H1 (cell line): ENCODE measurements around the gene FBXO8. TPM values are rescaled to one million over a fixed set of nuclear protein-coding genes. Genes with fewer than 3 reads are reported as not detected.

Experiments used
- CTCF ChIA-PET: fragments of 300-600 bp; sonication (Branson Sonifier 250); formaldehyde crosslinking; loops from one replicate; lab custom pipeline; 2021; ENCODE audit not compliant: partially characterized antibody; lab: Charles Lee
- POLR2A ChIA-PET: fragments of 300-600 bp; sonication (Branson Sonifier 250); formaldehyde crosslinking; loops from one replicate; lab custom pipeline; 2021; ENCODE audit warnings: inconsistent platforms; ENCODE audit not compliant: partially characterized antibody; lab: Charles Lee
- DNase-seq, 2 experiments: peaks; one replicate each; pipeline versions ENCODE4 v3.0.0 to v3.0.0-alpha.2; 2010 to 2022; ENCODE audit warnings: low spot score in 2 of 2, low read depth in 1 of 2, mixed read lengths in 1 of 2
- FAIRE-seq: peaks from 2 replicates; lab custom pipeline; 2011; peaks lifted over from hg19 to GRCh38; lab: Jason Lieb, UNC
- H2AFZ ChIP-seq: 2 replicates; pipeline ENCODE4 v1.8.1; 2012; ENCODE audit warnings: low read length, inconsistent platforms
- H2AK5ac ChIP-seq: 2 replicates; pipeline ENCODE4 v1.6.1; 2013; ENCODE audit warnings: low read depth, low read length
- H2BK120ac ChIP-seq: replicated peaks from 2 replicates; pipeline ENCODE3; 2013; ENCODE audit warnings: low read depth, low read length, inconsistent platforms
- H2BK12ac ChIP-seq: 2 replicates; pipeline ENCODE4 v1.6.1; 2013; ENCODE audit warnings: low read depth, low read length
- H2BK15ac ChIP-seq: 2 replicates; pipeline ENCODE4 v1.6.1; 2013; ENCODE audit warnings: low read length
- H2BK20ac ChIP-seq: 2 replicates; pipeline ENCODE4 v1.6.1; 2013; ENCODE audit warnings: low read length
- H2BK5ac ChIP-seq: 2 replicates; pipeline ENCODE4 v1.6.1; 2013; ENCODE audit warnings: low read depth, low read length
- H3K14ac ChIP-seq: 2 replicates; pipeline ENCODE4 v1.6.1; 2013; ENCODE audit warnings: inconsistent platforms; ENCODE audit not compliant: insufficient read length
- H3K18ac ChIP-seq: 2 replicates; pipeline ENCODE4 v1.6.1; 2013; ENCODE audit warnings: low read length; ENCODE audit errors: extremely low read depth
- H3K23ac ChIP-seq: 2 replicates; pipeline ENCODE4 v1.6.1; 2013; ENCODE audit warnings: inconsistent platforms; ENCODE audit not compliant: insufficient read length
- H3K23me2 ChIP-seq: 2 replicates; pipeline ENCODE4 v1.6.1; 2013; ENCODE audit warnings: low read depth, low read length
- H3K27ac ChIP-seq: 2 replicates; pipeline ENCODE4 v1.6.1; 2011; ENCODE audit warnings: low read depth, low read length, inconsistent platforms
- H3K27me3 ChIP-seq, 4 experiments: replicated peaks in 1 of 4; 1 replicate in 1 of 4; 2 replicates in 3 of 4; pipeline versions ENCODE4 v1.6.1 to v1.8.1; 2011 to 2013; ENCODE audit warnings: low read length in 3 of 4, mild to moderate bottlenecking in 3 of 4, inconsistent platforms in 2 of 4, mixed read lengths in 2 of 4, moderate library complexity in 1 of 4; ENCODE audit not compliant: control insufficient read depth in 3 of 4, insufficient read depth in 3 of 4; ENCODE audit errors: extremely low read depth in 1 of 4
- H3K36me3 ChIP-seq, 4 experiments: 2 replicates each; pipeline versions ENCODE4 v1.6.1 to v1.8.1; 2011 to 2013; ENCODE audit warnings: mild to moderate bottlenecking in 4 of 4, low read length in 3 of 4, moderate library complexity in 2 of 4, control low read depth in 1 of 4, inconsistent platforms in 1 of 4; ENCODE audit not compliant: insufficient read depth in 4 of 4, control insufficient read depth in 2 of 4
- H3K4ac ChIP-seq: replicated peaks from 2 replicates; pipeline ENCODE3; 2013; ENCODE audit warnings: low read length, low read depth, mixed read lengths, inconsistent platforms; ENCODE audit not compliant: insufficient read length
- H3K4me1 ChIP-seq, 4 experiments: replicated peaks in 1 of 4; 1 replicate in 1 of 4; 2 replicates in 3 of 4; pipeline versions ENCODE4 v1.6.1 to v1.8.1; 2011 to 2013; ENCODE audit warnings: low read length in 3 of 4, inconsistent platforms in 2 of 4, mixed read lengths in 1 of 4; ENCODE audit not compliant: insufficient read depth in 4 of 4, control insufficient read depth in 3 of 4
- H3K4me2 ChIP-seq, 2 experiments: 2 replicates each; pipeline versions ENCODE4 v1.6.1 to v1.8.1; 2011 to 2013; ENCODE audit warnings: low read depth in 2 of 2, low read length in 2 of 2, control low read depth in 1 of 2, inconsistent platforms in 1 of 2, mild to moderate bottlenecking in 1 of 2; ENCODE audit not compliant: insufficient read depth in 1 of 2
- H3K4me3 ChIP-seq, 4 experiments: fragments of 200-600, 300-600 bp in 1 of 4; sonication (generic), shearing (Covaris generic), sonication (Bioruptor Twin) in 1 of 4; 2 replicates each; pipeline versions ENCODE4 v1.5.1 to v1.8.1; 2011 to 2016; ENCODE audit warnings: low read length in 4 of 4, low read depth in 3 of 4, control low read depth in 2 of 4, inconsistent platforms in 2 of 4, mild to moderate bottlenecking in 2 of 4, mixed read lengths in 1 of 4, moderate library complexity in 1 of 4; ENCODE audit not compliant: insufficient read depth in 2 of 4; ENCODE audit errors: extremely low read depth in 1 of 4
- H3K56ac ChIP-seq: replicated peaks from 2 replicates; pipeline ENCODE3; 2013; ENCODE audit warnings: low read depth, mild to moderate bottlenecking, mixed read lengths, low read length, inconsistent platforms; ENCODE audit not compliant: insufficient read length
- H3K79me1 ChIP-seq: 2 replicates; pipeline ENCODE4 v1.6.1; 2013; ENCODE audit warnings: low read depth, low read length, control low read depth
- H3K79me2 ChIP-seq, 2 experiments: 2 replicates each; pipeline versions ENCODE4 v1.6.1 to v1.8.1; 2012 to 2013; ENCODE audit warnings: low read length in 2 of 2, mild to moderate bottlenecking in 2 of 2, inconsistent platforms in 1 of 2; ENCODE audit not compliant: insufficient read depth in 2 of 2, control insufficient read depth in 1 of 2
- H3K9ac ChIP-seq, 4 experiments: replicated peaks in 1 of 4; 1 replicate in 1 of 4; 2 replicates in 3 of 4; pipeline versions ENCODE4 v1.6.1 to v1.8.1; 2011 to 2013; ENCODE audit warnings: low read depth in 3 of 4, low read length in 3 of 4, control low read depth in 2 of 4, mild to moderate bottlenecking in 2 of 4, moderate library complexity in 2 of 4, inconsistent platforms in 1 of 4; ENCODE audit errors: extremely low read depth in 1 of 4
- H3K9me3 ChIP-seq, 2 experiments: 2 replicates each; pipeline versions ENCODE4 v1.6.1 to v1.8.1; 2012 to 2013; ENCODE audit warnings: mild to moderate bottlenecking in 2 of 2, moderate library complexity in 2 of 2, control low read depth in 1 of 2, inconsistent platforms in 1 of 2, low read depth in 1 of 2, low read length in 1 of 2, mixed read lengths in 1 of 2; ENCODE audit not compliant: insufficient read depth in 2 of 2
- H4K20me1 ChIP-seq, 2 experiments: replicated peaks in 1 of 2; 2 replicates each; pipeline versions ENCODE3 to v1.8.1; 2011 to 2013; ENCODE audit warnings: inconsistent platforms in 2 of 2, low read length in 2 of 2, mild to moderate bottlenecking in 1 of 2; ENCODE audit not compliant: insufficient read depth in 2 of 2, control insufficient read depth in 1 of 2
- H4K5ac ChIP-seq: 2 replicates; pipeline ENCODE4 v1.6.1; 2013; ENCODE audit warnings: low read length, low read depth, mixed read lengths, inconsistent platforms; ENCODE audit not compliant: insufficient read length
- H4K8ac ChIP-seq: 2 replicates; pipeline ENCODE4 v1.8.0; 2013; ENCODE audit warnings: mild to moderate bottlenecking, moderate library complexity, low read length, inconsistent platforms; ENCODE audit not compliant: insufficient read depth; ENCODE audit errors: extremely low read depth
- H4K91ac ChIP-seq: replicated peaks from 2 replicates; pipeline ENCODE3; 2013; ENCODE audit warnings: low read length, mixed read lengths, inconsistent platforms; ENCODE audit not compliant: insufficient read length
- BRCA1 ChIP-seq: IDR thresholded peaks from 2 replicates; pipeline ENCODE4 v1.6.1; 2012; ENCODE audit warnings: low read depth, low read length, improper control_type of control experiment
- CBX5 ChIP-seq: fragments of 300-800, 300-1000 bp; sonication (generic); IDR thresholded peaks from 2 replicates; pipeline ENCODE4 v1.7.1; 2016; ENCODE audit warnings: antibody characterized with exemption, low read length, low read depth
- CEBPB ChIP-seq: IDR thresholded peaks from 2 replicates; pipeline ENCODE4 v1.6.1; 2012; ENCODE audit warnings: low read depth, low read length
- CREB1 ChIP-seq: IDR thresholded peaks from 2 replicates; pipeline ENCODE4 v1.6.1; 2012; ENCODE audit warnings: inconsistent platforms
- EGR1 ChIP-seq: IDR thresholded peaks from 2 replicates; pipeline ENCODE4 v1.6.1; 2011; ENCODE audit warnings: low read depth, low read length, borderline replicate concordance
- KDM5A ChIP-seq: fragments of 200-600 bp; IDR thresholded peaks from 2 replicates; pipeline ENCODE4 v1.7.1; 2012; ENCODE audit warnings: mild to moderate bottlenecking, low read length, inconsistent platforms, mixed read lengths
- RAD21 ChIP-seq, 2 experiments: IDR thresholded peaks in 1 of 2; conservative IDR thresholded peaks in 1 of 2; 2 replicates each; pipeline ENCODE4 v1.6.1; 2011; ENCODE audit warnings: low read depth in 2 of 2, low read length in 2 of 2, improper control_type of control experiment in 1 of 2, inconsistent platforms in 1 of 2, mild to moderate bottlenecking in 1 of 2, moderate library complexity in 1 of 2
- RXRA ChIP-seq: IDR thresholded peaks from 2 replicates; pipeline ENCODE4 v1.6.1; 2011; ENCODE audit warnings: low read depth, mild to moderate bottlenecking, low read length, moderate library complexity; ENCODE audit not compliant: insufficient read depth
- SP1 ChIP-seq: IDR thresholded peaks from 2 replicates; pipeline ENCODE4 v1.6.1; 2011; ENCODE audit warnings: low read depth, low read length
- SP2 ChIP-seq: IDR thresholded peaks from 2 replicates; pipeline ENCODE4 v1.6.1; 2012; ENCODE audit warnings: mild to moderate bottlenecking, low read length, inconsistent platforms
- SUZ12 ChIP-seq: fragments of 200-600 bp; sonication (generic); IDR thresholded peaks from 2 replicates; pipeline ENCODE4 v1.6.1; 2012; ENCODE audit warnings: mild to moderate bottlenecking, inconsistent platforms, low read length, moderate library complexity, mixed read lengths
- WGBS, 2 experiments: shearing (Covaris generic) in 1 of 2; methylation state at CpG; one replicate each; pipeline versions ENCODE4 v1.1.6 to v1.1.7; 2013 to 2015; ENCODE audit warnings: low lambda C conversion rate in 2 of 2, mixed read lengths in 2 of 2, inconsistent platforms in 1 of 2, low coverage in 1 of 2, missing lambda C conversion rate in 1 of 2; ENCODE audit not compliant: insufficient replicate concordance in 2 of 2, insufficient coverage in 1 of 2, insufficient read length in 1 of 2; ENCODE audit errors: extremely low coverage in 1 of 2, missing lambda C conversion rate in 1 of 2; 5-methylcytosine and 5-hydroxymethylcytosine counted together
- polyA plus RNA-seq, 7 experiments: library from polyadenylated mRNA; depleted of rRNA in 3 of 7; stranded (reverse) in 5 of 7; unstranded in 2 of 7; fragments of >200 nt in 5 of 7; fragments of 200-250 nt in 2 of 7; gene quantifications; 1 replicate in 5 of 7; 2 replicates in 1 of 7; 4 replicates in 1 of 7; pipeline versions ENCODE4 v1.2.1 to v1.2.3, GENCODE V29; 2011 to 2013; ENCODE audit warnings: missing spikeins in 2 of 7, mixed read lengths in 2 of 7
- total RNA-seq: library from RNA; stranded (reverse); fragmentation: NEBNext Ultra II Directional; extraction: Animal tissue kit (Norgen Biotek cat#: 25700); gene quantifications from 2 replicates; pipeline ENCODE4 v1.2.1, GENCODE V29; 2021
- TF ChIP-seq, protein P1 (sequence below): IDR thresholded peaks from 2 replicates; pipeline ENCODE4 v1.6.1; 2012; ENCODE audit warnings: inconsistent platforms

Gene FBXO8
- total and polyA plus RNA-seq, 2 of the 8 experiments (the other 6 are each of a cell fraction or from before 2014, with no cell fraction given), result 5.1 to 7.5 TPM

DNA sequence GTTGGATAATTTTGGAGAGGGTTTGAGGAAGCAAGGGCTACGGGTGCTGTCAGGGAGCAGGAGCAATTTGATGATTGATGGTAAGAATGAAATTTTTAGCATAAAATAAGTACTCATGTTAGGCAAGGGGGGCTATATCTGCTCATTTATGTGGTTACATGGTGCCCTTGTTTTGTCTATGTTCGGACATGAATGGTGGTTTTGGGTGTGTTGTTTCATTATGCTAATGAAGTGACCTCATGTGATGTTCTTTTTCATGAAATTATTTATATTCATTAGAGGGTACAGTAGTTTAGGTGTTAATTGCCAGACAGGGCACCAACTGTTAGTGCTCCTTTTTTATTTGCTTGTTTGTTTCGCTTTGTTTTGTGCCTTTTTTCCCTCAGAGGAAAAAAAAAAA lies 29.5 kb upstream of the FBXO8 start:
- Histone ChIP-seq H2BK20ac (no peak overlapping the region), H4K20me1 (no peaks in the 10 kb centered on the region), H2BK12ac (no peak overlapping the region), H3K79me1 (no peaks in the 10 kb centered on the region), H3K36me3 (peaks cover 0 to 18% (median 0%) of the 10 kb centered on the region in 4 experiments; a peak in 3 of 8 replicates), H3K27me3 (no peaks in the 10 kb centered on the region), H3K4ac (no peak overlapping the region), H3K9me3 (no peaks in the 10 kb centered on the region), H2AK5ac (no peak overlapping the region), H3K27ac (no peak overlapping the region), H3K4me1 (no peaks in the 10 kb centered on the region), H3K9ac (no peak overlapping the region), H3K4me3 (no peak overlapping the region), H2BK5ac (no peak overlapping the region), H3K18ac (no peak overlapping the region), H3K23me2 (no peaks in the 10 kb centered on the region), H2AFZ (no peak overlapping the region), H2BK15ac (no peak overlapping the region), H3K4me2 (no peak overlapping the region), H4K8ac (no peak overlapping the region), H4K91ac (no peak overlapping the region), H3K56ac (no peak overlapping the region), H3K14ac (no peak overlapping the region), H3K79me2 (no peaks in the 10 kb centered on the region), H2BK120ac (no peak overlapping the region), H3K23ac (no peak overlapping the region), H4K5ac (no peak overlapping the region)
- FAIRE-seq (no peak), DNase-seq (no peak)
- WGBS, 2 experiments, result 93% methylated on average over 2 of the region's 3 CpGs; no CpG with 5 or more reads in 1 of the 2 experiments
- CTCF ChIA-PET, result interaction anchor here (0.7 kb wide), 1 partner anchor 47 kb away, joined by 3 read pairs; no protein-coding TSS in a partner anchor
- POLR2A ChIA-PET, result no interaction called here
- TF ChIP-seq KDM5A, result no peak
- TF ChIP-seq RXRA, result no peak
- TF ChIP-seq EGR1, result no peak
- no peak for TF ChIP-seq RAD21 (IDR thresholded peaks at IDR 0.05 in 1 of 2, conservative IDR thresholded peaks at IDR 0.05 in 1 of 2; ENCODE audit: low read depth in 2 of 2, low read length in 2 of 2)
- no peak for TF ChIP-seq SP2
- TF ChIP-seq, protein P1, sequence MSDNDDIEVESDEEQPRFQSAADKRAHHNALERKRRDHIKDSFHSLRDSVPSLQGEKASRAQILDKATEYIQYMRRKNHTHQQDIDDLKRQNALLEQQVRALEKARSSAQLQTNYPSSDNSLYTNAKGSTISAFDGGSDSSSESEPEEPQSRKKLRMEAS, result no peak
- no peak for TF ChIP-seq BRCA1
- no peak for TF ChIP-seq CBX5
- TF ChIP-seq CREB1, result no peak
- TF ChIP-seq CEBPB, result no peak
- no peak for TF ChIP-seq SP1
- no peak for TF ChIP-seq SUZ12
